ENCODE data around the gene KDM5B. TPM values are rescaled to one million over a fixed set of nuclear protein-coding genes. Genes with fewer than 3 reads are reported as not detected.

KDM5B gene
- total RNA-seq, 1 donor from 2014 or later = 126 TPM

- Mint-ChIP-seq H3K4me1 (ENCODE audit: low read depth) (no peaks in the 10 kb centered on the region), H3K4me3 (ENCODE audit: unreplicated experiment) (no peak overlapping the region), H3K27ac (ENCODE audit: unreplicated experiment) (no peak overlapping the region), H3K36me3 (ENCODE audit: low read depth) (no peaks in the 10 kb centered on the region), H3K27me3 (ENCODE audit: low read depth) (no peaks in the 10 kb centered on the region), H3K9me3 (ENCODE audit: low read depth) (no peaks in the 10 kb centered on the region)
- no peak for DNase-seq (ENCODE audit: low spot score)
- peak; percentile 77 for TF ChIP-seq CTCF (IDR thresholded peaks at IDR 0.05)
Measured at GRCh38 chr1:202852163-202852904, 44.1 kb upstream of the KDM5B start.

- no peak for TF ChIP-seq CTCF (IDR thresholded peaks at IDR 0.05)
- Mint-ChIP-seq H3K27me3 (ENCODE audit: low read depth) (peaks cover 1% of the 10 kb centered on the region), H3K36me3 (ENCODE audit: low read depth) (no peaks in the 10 kb centered on the region), H3K27ac (ENCODE audit: unreplicated experiment) (no peak overlapping the region), H3K9me3 (ENCODE audit: low read depth) (no peaks in the 10 kb centered on the region), H3K4me3 (ENCODE audit: unreplicated experiment) (no peak overlapping the region), H3K4me1 (ENCODE audit: low read depth) (no peaks in the 10 kb centered on the region)
- no peak for DNase-seq (ENCODE audit: low spot score)
Measured at GRCh38 chr1:202850593-202851362, 42.6 kb upstream of the KDM5B start.

GRCh38 chr1:202848191-202848542 lies 39.9 kb upstream of the KDM5B start:
- H3K27ac Mint-ChIP-seq (ENCODE audit: unreplicated experiment) = no peak overlapping the region
- peaks cover 4% of the 10 kb centered on the region for H3K27me3 Mint-ChIP-seq (ENCODE audit: low read depth)
- H3K4me3 Mint-ChIP-seq (ENCODE audit: unreplicated experiment) = no peak overlapping the region
- no peaks in the 10 kb centered on the region for H3K36me3 Mint-ChIP-seq (ENCODE audit: low read depth)
- DNase-seq (ENCODE audit: low spot score) = no peak
- no peaks in the 10 kb centered on the region for H3K9me3 Mint-ChIP-seq (ENCODE audit: low read depth)
- TF ChIP-seq CTCF (IDR thresholded peaks at IDR 0.05) = no peak
- no peaks in the 10 kb centered on the region for H3K4me1 Mint-ChIP-seq (ENCODE audit: low read depth)

- Mint-ChIP-seq H3K36me3 (ENCODE audit: low read depth) (no peaks in the 10 kb centered on the region), H3K9me3 (ENCODE audit: low read depth) (no peaks in the 10 kb centered on the region), H3K4me1 (ENCODE audit: low read depth) (no peaks in the 10 kb centered on the region), H3K4me3 (ENCODE audit: unreplicated experiment) (no peak overlapping the region), H3K27me3 (ENCODE audit: low read depth) (peaks cover 4% of the 10 kb centered on the region), H3K27ac (ENCODE audit: unreplicated experiment) (no peak overlapping the region)
- DNase-seq (ENCODE audit: low spot score) = no peak
- no peak for TF ChIP-seq CTCF (IDR thresholded peaks at IDR 0.05)
Measured at GRCh38 chr1:202844935-202845334, 36.7 kb upstream of the KDM5B start.

- no peak for DNase-seq (ENCODE audit: low spot score)
- Mint-ChIP-seq H3K9me3 (ENCODE audit: low read depth) (no peaks in the 10 kb centered on the region), H3K27me3 (ENCODE audit: low read depth) (peaks cover 4% of the 10 kb centered on the region), H3K4me3 (ENCODE audit: unreplicated experiment) (no peak overlapping the region), H3K36me3 (ENCODE audit: low read depth) (no peaks in the 10 kb centered on the region), H3K27ac (ENCODE audit: unreplicated experiment) (no peak overlapping the region), H3K4me1 (ENCODE audit: low read depth) (no peaks in the 10 kb centered on the region)
- TF ChIP-seq CTCF (IDR thresholded peaks at IDR 0.05) = no peak
Measured at GRCh38 chr1:202844259-202844658, 36.0 kb upstream of the KDM5B start.

Data from chondrocyte (in vitro differentiated cells).